Measurements from ENCODE around the gene RNPC3.

DNA sequence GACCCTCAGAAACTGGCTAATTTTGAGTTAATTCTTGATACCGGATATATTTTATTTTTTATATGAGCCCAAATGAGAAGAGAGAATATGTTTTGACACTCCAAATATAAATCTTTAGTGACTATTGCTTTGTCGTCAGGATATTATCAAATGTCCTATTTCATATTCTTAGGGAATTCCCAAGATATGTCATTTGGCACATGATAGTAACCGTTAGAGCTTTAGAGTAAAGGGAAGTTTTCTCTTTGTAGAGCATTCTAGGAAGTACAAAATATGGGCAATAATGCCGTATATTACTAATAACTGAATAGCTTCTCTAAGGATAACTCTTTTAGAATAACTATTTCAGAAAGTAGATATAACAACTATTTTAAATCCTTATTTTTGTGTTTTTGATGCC, 37.6 kb downstream of the RNPC3 start:
- TF ChIP-seq EZH2 (IDR thresholded peaks at IDR 0.05; ENCODE audit: insufficient read depth, poor library complexity, severe bottlenecking) (no peak), EZH2phosphoT487 (IDR thresholded peaks at IDR 0.05; ENCODE audit: insufficient read depth, low read depth) (no peak)

Data from GM23248 (cell line).